Smooth muscle cell (in vitro differentiated cells): ENCODE measurements around the gene SLAMF8. TPM values are rescaled to one million over a fixed set of nuclear protein-coding genes. Genes with fewer than 3 reads are reported as not detected.

Source experiments
- DNase-seq: peaks from one replicate; lab custom pipeline; 2025; ENCODE audit not compliant: unreplicated experiment; lab: John Stamatoyannopoulos, UW
- H2AFZ ChIP-seq: fragments of 200-600 bp; sonication (generic); 2 replicates; pipeline ENCODE4 v1.6.0; 2016; ENCODE audit warnings: antibody characterized with exemption, low read depth, mild to moderate bottlenecking
- H3F3A ChIP-seq: fragments of 200-600 bp; sonication (generic); 2 replicates; pipeline ENCODE4 v1.6.0; 2017; ENCODE audit warnings: antibody characterized with exemption, low read depth
- H3K27ac ChIP-seq: fragments of 200-600 bp; sonication (generic); 2 replicates; pipeline ENCODE4 v1.5.1; 2016; ENCODE audit warnings: low read depth, mild to moderate bottlenecking
- H3K27me3 ChIP-seq: fragments of 200-600 bp; sonication (generic); 2 replicates; pipeline ENCODE4 v1.6.1; 2016; ENCODE audit warnings: low read depth, mild to moderate bottlenecking
- H3K36me3 ChIP-seq: fragments of 200-600 bp; sonication (generic); 2 replicates; pipeline ENCODE4 v1.5.1; 2016; ENCODE audit warnings: low read depth
- H3K4me1 ChIP-seq: fragments of 200-600 bp; sonication (generic); 2 replicates; pipeline ENCODE4 v1.5.1; 2016; ENCODE audit warnings: low read depth
- H3K4me2 ChIP-seq: fragments of 200-600 bp; sonication (generic); 2 replicates; pipeline ENCODE4 v1.6.0; 2016; ENCODE audit warnings: mild to moderate bottlenecking
- H3K4me3 ChIP-seq: fragments of 200-600 bp; sonication (generic); 2 replicates; pipeline ENCODE4 v1.5.1; 2016; ENCODE audit warnings: mild to moderate bottlenecking
- H3K79me2 ChIP-seq: fragments of 200-600 bp; sonication (generic); 2 replicates; pipeline ENCODE4 v1.6.0; 2016; ENCODE audit warnings: low read depth, mild to moderate bottlenecking
- H3K9ac ChIP-seq: fragments of 200-600 bp; sonication (generic); 2 replicates; pipeline ENCODE4 v1.6.0; 2016; ENCODE audit warnings: low read depth
- H3K9me3 ChIP-seq: fragments of 200-600 bp; sonication (generic); replicated peaks from 2 replicates; pipeline ENCODE4 v1.5.1; 2016; ENCODE audit warnings: low read depth
- H4K20me1 ChIP-seq: fragments of 200-600 bp; sonication (generic); 2 replicates; pipeline ENCODE4 v1.6.0; 2016; ENCODE audit warnings: low read depth
- CTCF ChIP-seq: fragments of 200-600 bp; sonication (generic); IDR thresholded peaks from 2 replicates; pipeline ENCODE4 v1.5.1; 2017; ENCODE audit warnings: borderline replicate concordance, mild to moderate bottlenecking, antibody characterized with exemption; ENCODE audit not compliant: insufficient read depth, poor library complexity, severe bottlenecking
- WGBS: methylation state at CpG from one replicate; pipeline ENCODE4 v1.1.7; 2016; ENCODE audit warnings: low lambda C conversion rate; 5-methylcytosine and 5-hydroxymethylcytosine counted together
- polyA plus RNA-seq: library from polyadenylated mRNA; unstranded; fragments of >200 nt; fragmentation: Nextera tagmentation; extraction: Ambion mirVana; gene quantifications from 2 replicates; pipeline ENCODE4 v1.2.1, GENCODE V29; 2016
- total RNA-seq: library from RNA; depleted of rRNA; stranded (reverse); fragments of >200 nt; gene quantifications from 2 replicates; pipeline ENCODE4 v1.2.3, GENCODE V29; 2014

The SLAMF8 gene
- total and polyA plus RNA-seq, 2 experiments from 2014 or later, result 11.0 to 15.1 TPM

GRCh38 chr1:159857889-159858288 is 31.2 kb downstream of the SLAMF8 start:
- 95% methylated on average over 6 of the region's 6 CpGs for WGBS
- Histone ChIP-seq H3K27me3 (no peaks in the 10 kb centered on the region), H3K4me3 (no peak overlapping the region), H3K4me1 (peaks cover 10% of the 10 kb centered on the region), H3K36me3 (no peaks in the 10 kb centered on the region), H3F3A (peaks cover 7% of the 10 kb centered on the region), H3K4me2 (no peak overlapping the region), H2AFZ (no peak overlapping the region), H3K27ac (no peak overlapping the region), H3K9me3 (no peaks in the 10 kb centered on the region), H3K79me2 (no peaks in the 10 kb centered on the region), H3K9ac (no peak overlapping the region), H4K20me1 (no peaks in the 10 kb centered on the region)
- no peak for TF ChIP-seq CTCF
- no peak for DNase-seq

- H4K20me1 ChIP-seq, result no peaks in the 10 kb centered on the region
- no peak overlapping the region for H3K27ac ChIP-seq
- no peak for TF ChIP-seq CTCF
- DNase-seq, result no peak
- no peaks in the 10 kb centered on the region for H3F3A ChIP-seq
- no peaks in the 10 kb centered on the region for H3K4me1 ChIP-seq
- H3K36me3 ChIP-seq, result no peaks in the 10 kb centered on the region
- WGBS, result 81% methylated on average over 7 of the region's 7 CpGs
- no peaks in the 10 kb centered on the region for H3K79me2 ChIP-seq
- no peak overlapping the region for H2AFZ ChIP-seq
- H3K4me3 ChIP-seq, result no peak overlapping the region
- no peak overlapping the region for H3K9ac ChIP-seq
- H3K9me3 ChIP-seq, result no peaks in the 10 kb centered on the region
- no peaks in the 10 kb centered on the region for H3K27me3 ChIP-seq
- no peak overlapping the region for H3K4me2 ChIP-seq
These were observed 33.2 kb downstream of the SLAMF8 start for GRCh38 chr1:159859767-159860322.

GRCh38 chr1:159860456-159860855 is 33.8 kb downstream of the SLAMF8 start:
- no peak overlapping the region for H2AFZ ChIP-seq
- H3K4me2 ChIP-seq, result no peak overlapping the region
- H3K9me3 ChIP-seq, result no peaks in the 10 kb centered on the region
- H3K9ac ChIP-seq, result no peak overlapping the region
- no peak for DNase-seq
- WGBS, result 15% methylated on average over 3 of the region's 3 CpGs
- H3K4me3 ChIP-seq, result no peak overlapping the region
- H3K27ac ChIP-seq, result no peak overlapping the region
- H3K36me3 ChIP-seq, result no peaks in the 10 kb centered on the region
- peaks cover 2% of the 10 kb centered on the region for H3K4me1 ChIP-seq
- H3K27me3 ChIP-seq, result no peaks in the 10 kb centered on the region
- H4K20me1 ChIP-seq, result no peaks in the 10 kb centered on the region
- TF ChIP-seq CTCF, result no peak
- H3K79me2 ChIP-seq, result no peaks in the 10 kb centered on the region
- no peaks in the 10 kb centered on the region for H3F3A ChIP-seq

- no peak for DNase-seq
- H3K27me3 ChIP-seq, result no peaks in the 10 kb centered on the region
- H3K4me3 ChIP-seq, result no peak overlapping the region
- no peaks in the 10 kb centered on the region for H3F3A ChIP-seq
- peaks cover 8% of the 10 kb centered on the region for H3K4me1 ChIP-seq
- no peak for TF ChIP-seq CTCF
- H3K36me3 ChIP-seq, result no peaks in the 10 kb centered on the region
- H3K9ac ChIP-seq, result no peak overlapping the region
- H3K27ac ChIP-seq, result no peak overlapping the region
- WGBS, result 82% methylated on average over 8 of the region's 8 CpGs
- no peaks in the 10 kb centered on the region for H4K20me1 ChIP-seq
- no peak overlapping the region for H3K4me2 ChIP-seq
- no peaks in the 10 kb centered on the region for H3K9me3 ChIP-seq
- no peaks in the 10 kb centered on the region for H3K79me2 ChIP-seq
- H2AFZ ChIP-seq, result no peak overlapping the region
These were observed 34.5 kb downstream of the SLAMF8 start for GRCh38 chr1:159861218-159861617.
